Coronary artery (tissue), 2 donors: ENCODE data around the gene MT1A.
A peak's percentile ranks its signal among the peaks of the same experiment; 100 is the strongest.

Source experiments
- DNase-seq: peaks from one replicate; pipeline ENCODE4 v3.0.0-alpha.2; 2017; ENCODE audit warnings: low spot score
- H3K27ac ChIP-seq, 2 donors: fragments of 200-600 bp; sonication (generic); one replicate each; pipeline ENCODE4 v1.5.1; 2016 to 2019
- H3K4me3 ChIP-seq: fragments of 200-600 bp; sonication (generic); 2 replicates; pipeline ENCODE4 v1.5.1; 2016; ENCODE audit warnings: mild to moderate bottlenecking, moderate library complexity
- CTCF ChIP-seq: fragments of 200-600 bp; sonication (generic); IDR thresholded peaks from one replicate; pipeline ENCODE4 v1.5.1; 2019; ENCODE audit warnings: antibody characterized with exemption

The MT1A gene

DNA sequence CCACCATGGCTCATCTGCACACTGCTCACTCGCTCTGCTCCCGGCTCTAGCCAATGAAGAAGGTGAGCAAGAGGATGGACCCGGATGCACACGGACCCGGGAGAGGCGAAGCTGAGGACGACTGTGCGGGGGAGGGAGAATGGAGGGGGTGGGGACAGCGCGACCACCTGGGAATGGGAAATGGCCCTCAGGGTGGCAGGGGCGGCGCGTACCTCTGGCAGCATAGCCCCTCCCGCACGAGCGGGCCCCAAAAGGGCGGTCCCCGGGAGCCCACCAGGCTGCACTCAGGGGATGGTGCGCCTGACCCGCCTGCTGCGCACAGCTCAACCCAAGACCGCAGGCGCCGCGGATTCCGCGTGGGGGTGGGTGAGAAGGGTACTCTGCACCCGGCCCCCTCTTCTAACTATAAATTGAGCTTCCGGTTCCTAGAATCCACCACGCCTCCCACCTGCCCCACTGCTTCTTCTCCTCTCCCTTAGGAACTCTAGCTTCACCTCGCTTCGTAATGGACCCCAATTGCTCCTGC, 37.3 kb downstream of the MT1A start:
- Histone ChIP-seq H3K4me3 (peak overlapping the region; percentile 47), H3K27ac (no peak overlapping the region)
- DNase-seq, result no peak
- TF ChIP-seq CTCF, result no peak

DNA sequence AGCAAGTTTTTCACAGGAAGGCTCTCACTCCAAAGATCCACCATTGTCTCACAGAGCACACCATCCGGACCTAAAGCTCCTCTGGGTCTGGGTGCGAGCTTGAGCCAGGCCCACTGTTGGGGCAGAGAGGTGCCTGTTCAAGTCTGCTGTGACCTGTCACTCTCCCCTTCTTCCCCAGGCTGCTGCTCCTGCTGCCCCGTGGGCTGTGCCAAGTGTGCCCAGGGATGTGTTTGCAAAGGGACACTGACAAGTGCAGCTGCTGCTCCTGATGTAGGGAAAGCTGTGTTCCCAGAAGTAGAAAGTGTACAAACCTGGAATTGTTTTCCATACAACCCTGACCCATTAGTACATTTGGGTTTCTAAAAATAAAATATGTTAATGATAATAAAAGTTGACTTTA, 39.0 kb downstream of the MT1A start:
- no peak for TF ChIP-seq CTCF
- Histone ChIP-seq H3K4me3 (no peak overlapping the region), H3K27ac (no peak overlapping the region)
- DNase-seq, result no peak

DNA sequence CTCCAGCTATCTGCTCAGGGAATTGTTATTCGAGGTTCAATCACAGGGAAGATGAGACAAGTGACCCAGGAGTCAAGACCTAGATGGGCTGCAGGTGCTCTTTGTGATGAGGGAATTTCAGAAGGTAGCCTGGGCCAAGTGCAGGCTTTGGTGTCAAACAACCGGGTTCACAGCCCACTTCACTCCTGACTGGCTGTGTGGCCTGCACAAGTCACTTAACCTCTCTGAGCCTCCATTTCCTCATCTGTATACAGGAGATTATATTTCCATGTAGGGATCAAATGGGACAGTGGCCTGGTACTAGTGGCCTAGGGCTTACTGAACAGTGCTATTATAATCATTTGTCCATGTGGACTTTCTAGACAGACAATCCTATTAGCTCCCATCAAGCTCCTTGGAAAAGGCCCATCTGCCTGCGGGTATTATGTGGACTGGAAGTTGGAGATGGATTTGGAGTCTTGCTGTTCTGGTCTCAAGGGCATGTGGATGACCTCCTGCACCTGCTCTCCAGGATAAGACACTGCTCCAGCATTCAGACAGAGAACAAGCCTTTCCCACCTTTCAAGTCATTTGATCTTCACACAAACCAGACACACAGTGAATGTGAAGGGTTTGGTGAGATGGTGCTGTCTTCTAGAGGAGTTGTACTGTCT, 40.7 kb downstream of the MT1A start:
- Histone ChIP-seq H3K4me3 (no peak overlapping the region), H3K27ac (no peak overlapping the region)
- no peak for TF ChIP-seq CTCF
- no peak for DNase-seq

- no peak overlapping the region for H3K4me3 ChIP-seq
- H3K27ac ChIP-seq, result no peak overlapping the region
- DNase-seq, result no peak
- TF ChIP-seq CTCF, result no peak
Measured at GRCh38 chr16:56679818-56680217, 41.4 kb downstream of the MT1A start.

- no peak for TF ChIP-seq CTCF
- Histone ChIP-seq H3K27ac (peak within 1 kb of the TSS; percentile 75 to 83), H3K4me3 (peak within 1 kb of the TSS; percentile 77)
- peak; percentile 99 for DNase-seq
Measured at GRCh38 chr16:56681939-56682702, 43.7 kb downstream of the MT1A start, which contains the start of gene MT1X. Gene MT1X (plus strand): TSS chr16:56682470. CDS start chr16:56682541, 71 bp downstream.

DNA sequence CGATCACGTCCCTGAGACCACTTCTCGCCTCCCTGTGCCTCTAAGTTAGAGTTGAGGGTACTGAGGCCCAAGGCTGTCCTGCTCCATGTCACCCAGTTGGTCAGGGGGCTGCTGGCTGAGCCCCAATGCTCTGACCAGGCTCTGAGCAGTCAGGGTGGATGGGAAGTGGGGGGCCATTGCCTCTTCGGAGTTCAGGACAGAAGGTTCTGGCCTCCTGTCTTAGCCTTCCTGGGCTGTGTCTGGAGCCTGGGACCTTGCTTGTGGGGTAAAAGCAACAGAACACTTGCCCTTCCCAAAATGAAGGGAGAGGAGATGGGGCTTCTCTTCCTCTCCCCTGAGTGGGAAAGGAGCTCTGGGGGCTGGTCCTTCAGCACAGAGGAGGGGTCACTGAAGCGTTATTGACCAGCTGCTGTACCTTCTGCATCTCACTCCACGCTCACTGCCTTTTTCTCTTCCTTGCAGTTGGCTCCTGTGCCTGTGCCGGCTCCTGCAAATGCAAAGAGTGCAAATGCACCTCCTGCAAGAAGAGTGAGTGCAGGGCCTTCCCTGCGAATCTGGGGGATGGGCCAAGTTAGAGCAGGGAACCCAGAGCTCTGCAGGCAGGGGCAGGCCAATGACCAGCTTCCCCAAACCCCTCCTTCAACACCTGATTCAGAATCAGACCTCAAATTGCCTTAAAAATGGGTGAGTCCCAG, 44.4 kb downstream of the MT1A start:
- peak overlapping the region; percentile 71 to 83 for H3K27ac ChIP-seq
- TF ChIP-seq CTCF, result no peak

More for the DNA sequence above, 44.4 kb downstream of the MT1A start:
- DNase-seq, result no peak
- H3K4me3 ChIP-seq, result peak overlapping the region; percentile 77
